Activated CD8-positive, alpha-beta memory T cell treated with anti-CD3 and anti-CD28 coated beads, Interleukin-2, amount 50 U/mL, for 1 hour (primary cell): ENCODE measurements around the gene CDK5RAP3.
"Not testable (repeated sequence)": the region's sequence is repeated elsewhere in the genome, so short reads cannot be mapped to it uniquely, and the experiment has no call there.

ENCODE experiments used
- DNase-seq: peaks from one replicate; pipeline ENCODE4 v3.0.0-alpha.2; 2020; ENCODE audit errors: extremely low read depth

CDK5RAP3 gene

GRCh38 chr17:47975189-47975822, 4.4 kb downstream of the CDK5RAP3 start:
- no peak for DNase-seq

GRCh38 chr17:47975823-47976205, 4.9 kb downstream of the CDK5RAP3 start:
- DNase-seq, result no peak

GRCh38 chr17:47978324-47978723, 7.4 kb downstream of the CDK5RAP3 start:
- no peak for DNase-seq

- DNase-seq, result no peak
Measured at GRCh38 chr17:47980541-47980940, 9.6 kb downstream of the CDK5RAP3 start.

- no peak for DNase-seq
Measured at GRCh38 chr17:47981462-47981861, 10.5 kb downstream of the CDK5RAP3 start.

GRCh38 chr17:47982091-47982617, 11.2 kb downstream of the CDK5RAP3 start:
- no peak for DNase-seq

- DNase-seq, result no peak
Measured at GRCh38 chr17:47982645-47983390, 11.9 kb downstream of the CDK5RAP3 start.

GRCh38 chr17:47983492-47984223, 12.7 kb downstream of the CDK5RAP3 start:
- no peak for DNase-seq

GRCh38 chr17:47986520-47986919, 15.6 kb downstream of the CDK5RAP3 start:
- DNase-seq, result no peak

GRCh38 chr17:47987240-47987835, 16.4 kb downstream of the CDK5RAP3 start:
- DNase-seq, result no peak

GRCh38 chr17:47988445-47988844, 17.5 kb downstream of the CDK5RAP3 start:
- not testable (repeated sequence) for DNase-seq

- no peak for DNase-seq
Measured at GRCh38 chr17:47989159-47989558, 18.2 kb downstream of the CDK5RAP3 start.

GRCh38 chr17:47989700-47990099, 18.8 kb downstream of the CDK5RAP3 start:
- no peak for DNase-seq

- DNase-seq, result no peak
Measured at GRCh38 chr17:47990962-47991731, 20.2 kb downstream of the CDK5RAP3 start.

- DNase-seq, result no peak
Measured at GRCh38 chr17:47992216-47992615, 21.3 kb downstream of the CDK5RAP3 start.

GRCh38 chr17:47993031-47993564, 22.2 kb downstream of the CDK5RAP3 start:
- DNase-seq, result no peak

GRCh38 chr17:47993964-47994363, 23.1 kb downstream of the CDK5RAP3 start:
- DNase-seq, result no peak

- no peak for DNase-seq
Measured at GRCh38 chr17:47994724-47995123, 23.8 kb downstream of the CDK5RAP3 start.

GRCh38 chr17:47995241-47995935, 24.5 kb downstream of the CDK5RAP3 start:
- no peak for DNase-seq

GRCh38 chr17:47996201-47996600, 25.3 kb downstream of the CDK5RAP3 start:
- DNase-seq, result no peak
